GM23248 (cell line): ENCODE data around the gene HPN. TPM values are rescaled to one million over a fixed set of nuclear protein-coding genes. Genes with fewer than 3 reads are reported as not detected.

Experiments used
- DNase-seq: peaks from one replicate; pipeline ENCODE4 v3.0.0-alpha.2; 2015
- H2AFZ ChIP-seq: fragments of 200-600 bp; sonication (generic); 2 replicates; pipeline ENCODE4 v1.6.1; 2016; ENCODE audit warnings: antibody characterized with exemption
- H3F3A ChIP-seq: fragments of 200-600 bp; sonication (generic); 2 replicates; pipeline ENCODE4 v1.6.1; 2016; ENCODE audit warnings: mild to moderate bottlenecking, antibody characterized with exemption, mixed run types; ENCODE audit not compliant: insufficient read depth
- H3K27ac ChIP-seq: fragments of 200-600 bp; sonication (generic); 2 replicates; pipeline ENCODE4 v1.5.1; 2016; ENCODE audit warnings: mild to moderate bottlenecking
- H3K27me3 ChIP-seq: fragments of 200-600 bp; sonication (generic); replicated peaks from 2 replicates; pipeline ENCODE4 v1.6.1; 2016; ENCODE audit warnings: mild to moderate bottlenecking; ENCODE audit not compliant: insufficient read depth
- H3K36me3 ChIP-seq: fragments of 200-600 bp; sonication (generic); 2 replicates; pipeline ENCODE4 v1.6.1; 2016; ENCODE audit warnings: low read depth, mild to moderate bottlenecking
- H3K4me1 ChIP-seq: fragments of 200-600 bp; sonication (generic); 2 replicates; pipeline ENCODE4 v1.6.1; 2016; ENCODE audit warnings: mild to moderate bottlenecking; ENCODE audit not compliant: insufficient read depth
- H3K4me2 ChIP-seq: fragments of 200-600 bp; sonication (generic); one replicate; pipeline ENCODE4 v1.6.1; 2016; ENCODE audit warnings: mild to moderate bottlenecking; ENCODE audit not compliant: unreplicated experiment
- H3K4me3 ChIP-seq: fragments of 200-600 bp; sonication (generic); 2 replicates; pipeline ENCODE4 v1.5.1; 2016; ENCODE audit warnings: mild to moderate bottlenecking
- H3K79me2 ChIP-seq: fragments of 200-600 bp; sonication (generic); 2 replicates; pipeline ENCODE4 v1.6.1; 2016; ENCODE audit warnings: mild to moderate bottlenecking; ENCODE audit not compliant: insufficient read depth
- H3K9ac ChIP-seq: fragments of 200-600 bp; sonication (generic); 2 replicates; pipeline ENCODE4 v1.6.1; 2016; ENCODE audit warnings: mild to moderate bottlenecking
- H3K9me2 ChIP-seq: fragments of 200-600 bp; sonication (generic); 2 replicates; pipeline ENCODE4 v1.6.1; 2016; ENCODE audit warnings: mixed run types, mild to moderate bottlenecking, moderate library complexity; ENCODE audit not compliant: insufficient read depth
- H3K9me3 ChIP-seq: fragments of 200-600 bp; sonication (generic); one replicate; pipeline ENCODE4 v1.6.1; 2017; ENCODE audit warnings: low read depth
- H4K20me1 ChIP-seq: fragments of 200-600 bp; sonication (generic); 2 replicates; pipeline ENCODE4 v1.6.0; 2016; ENCODE audit not compliant: insufficient read depth
- EZH2 ChIP-seq: fragments of 200-600 bp; sonication (generic); IDR thresholded peaks from 2 replicates; pipeline ENCODE4 v1.6.1; 2018; ENCODE audit warnings: antibody characterized with exemption, mild to moderate bottlenecking; ENCODE audit not compliant: insufficient read depth, poor library complexity, severe bottlenecking
- EZH2phosphoT487 ChIP-seq: fragments of 200-600 bp; sonication (generic); IDR thresholded peaks from 2 replicates; pipeline ENCODE4 v1.6.1; 2018; ENCODE audit warnings: antibody characterized with exemption, moderate library complexity, mild to moderate bottlenecking, low read depth; ENCODE audit not compliant: insufficient read depth
- WGBS, 2 experiments: methylation state at CpG; one replicate each; pipeline ENCODE4 v1.1.6; 2015 to 2017; ENCODE audit warnings: low lambda C conversion rate in 2 of 2, low coverage in 1 of 2; ENCODE audit errors: missing lambda C conversion rate in 2 of 2; 5-methylcytosine and 5-hydroxymethylcytosine counted together
- in situ Hi-C: fragments of 300-500 bp; cut with MboI; formaldehyde crosslinking; loops from 2 replicates; pipeline ENCODE4 v1.15.0; 2020
- polyA plus RNA-seq: library from polyadenylated mRNA; unstranded; fragments of >200 nt; fragmentation: Nextera tagmentation; extraction: Ambion mirVana; gene quantifications from 2 replicates; pipeline ENCODE4 v1.2.1, GENCODE V29; 2016
- total RNA-seq: library from RNA; depleted of rRNA; stranded (reverse); fragments of >200 nt; shearing (Covaris generic); gene quantifications from 2 replicates; pipeline ENCODE4 v1.2.3, GENCODE V29; 2014

The HPN gene
- total and polyA plus RNA-seq, 2 experiments from 2014 or later = not detected

- Histone ChIP-seq H4K20me1 (no peaks in the 10 kb centered on the region), H3K4me1 (no peaks in the 10 kb centered on the region), H3K4me3 (no peak overlapping the region), H3K4me2 (no peak overlapping the region), H3K27me3 (no peaks in the 10 kb centered on the region), H2AFZ (no peak overlapping the region), H3K9me2 (no peaks in the 10 kb centered on the region), H3K79me2 (no peaks in the 10 kb centered on the region), H3K36me3 (no peaks in the 10 kb centered on the region), H3K27ac (no peak overlapping the region), H3F3A (no peaks in the 10 kb centered on the region), H3K9me3 (no peaks in the 10 kb centered on the region), H3K9ac (no peak overlapping the region)
- in situ Hi-C loops = no loop called here
- DNase-seq = no peak
- TF ChIP-seq EZH2phosphoT487 (no peak), EZH2 (no peak)
- 54 to 57% methylated on average over 11 to 36 of the region's 36 CpGs for WGBS, 2 experiments
These were observed 534 bp upstream of the HPN start for GRCh38 chr19:35040826-35041547.

GRCh38 chr19:35042056-35042730 lies 672 bp downstream of the HPN start:
- Histone ChIP-seq H3K4me2 (no peak overlapping the region), H2AFZ (no peak overlapping the region), H3K9ac (no peak overlapping the region), H3K4me1 (no peaks in the 10 kb centered on the region), H3F3A (no peaks in the 10 kb centered on the region), H3K27me3 (no peaks in the 10 kb centered on the region), H3K27ac (no peak overlapping the region), H3K9me2 (no peaks in the 10 kb centered on the region), H3K9me3 (no peaks in the 10 kb centered on the region), H4K20me1 (no peaks in the 10 kb centered on the region), H3K79me2 (no peaks in the 10 kb centered on the region), H3K4me3 (no peak overlapping the region), H3K36me3 (no peaks in the 10 kb centered on the region)
- in situ Hi-C loops = no loop called here
- DNase-seq = no peak
- WGBS, 2 experiments = 64 to 66% methylated on average over 14 of the region's 14 CpGs
- TF ChIP-seq EZH2phosphoT487 (no peak), EZH2 (no peak)

GRCh38 chr19:35042954-35043604 lies 1.6 kb downstream of the HPN start:
- H3K4me3 ChIP-seq = no peak overlapping the region
- no peaks in the 10 kb centered on the region for H3K9me3 ChIP-seq
- H3K27me3 ChIP-seq = no peaks in the 10 kb centered on the region; the same call in 1 of the 2 replicates
- H3K27ac ChIP-seq = no peak overlapping the region
- TF ChIP-seq EZH2 = no peak
- no peak for TF ChIP-seq EZH2phosphoT487
- H3F3A ChIP-seq = no peaks in the 10 kb centered on the region
- H3K36me3 ChIP-seq = no peaks in the 10 kb centered on the region
- H3K4me2 ChIP-seq = no peak overlapping the region
- no peak overlapping the region for H3K9ac ChIP-seq
- H2AFZ ChIP-seq = no peak overlapping the region
- WGBS, 2 experiments = 49% methylated on average over 14 of the region's 14 CpGs
- H3K4me1 ChIP-seq = no peaks in the 10 kb centered on the region
- H3K79me2 ChIP-seq = no peaks in the 10 kb centered on the region
- in situ Hi-C loops = no loop called here
- H4K20me1 ChIP-seq = no peaks in the 10 kb centered on the region
- DNase-seq = no peak
- H3K9me2 ChIP-seq = no peaks in the 10 kb centered on the region

GRCh38 chr19:35043906-35044305 lies 2.4 kb downstream of the HPN start:
- no peak overlapping the region for H3K4me2 ChIP-seq
- H3K79me2 ChIP-seq = no peaks in the 10 kb centered on the region
- H3K9me3 ChIP-seq = no peaks in the 10 kb centered on the region
- 49 to 54% methylated on average over 14 of the region's 14 CpGs for WGBS, 2 experiments
- in situ Hi-C loops = no loop called here
- H4K20me1 ChIP-seq = no peaks in the 10 kb centered on the region
- no peaks in the 10 kb centered on the region for H3F3A ChIP-seq
- H2AFZ ChIP-seq = no peak overlapping the region
- DNase-seq = no peak
- no peak for TF ChIP-seq EZH2
- TF ChIP-seq EZH2phosphoT487 = no peak
- no peak overlapping the region for H3K4me3 ChIP-seq
- H3K4me1 ChIP-seq = no peaks in the 10 kb centered on the region
- H3K27ac ChIP-seq = no peak overlapping the region
- H3K9me2 ChIP-seq = no peaks in the 10 kb centered on the region
- no peak overlapping the region for H3K9ac ChIP-seq
- no peaks in the 10 kb centered on the region; the same call in 1 of the 2 replicates for H3K27me3 ChIP-seq
- H3K36me3 ChIP-seq = no peaks in the 10 kb centered on the region
